OCI-M2 (cell line): ENCODE results near the gene PDE1C.

Source experiments
- DNase-seq: peaks from one replicate; lab custom pipeline; 2025; ENCODE audit not compliant: unreplicated experiment; lab: John Stamatoyannopoulos, UW

PDE1C gene

DNA sequence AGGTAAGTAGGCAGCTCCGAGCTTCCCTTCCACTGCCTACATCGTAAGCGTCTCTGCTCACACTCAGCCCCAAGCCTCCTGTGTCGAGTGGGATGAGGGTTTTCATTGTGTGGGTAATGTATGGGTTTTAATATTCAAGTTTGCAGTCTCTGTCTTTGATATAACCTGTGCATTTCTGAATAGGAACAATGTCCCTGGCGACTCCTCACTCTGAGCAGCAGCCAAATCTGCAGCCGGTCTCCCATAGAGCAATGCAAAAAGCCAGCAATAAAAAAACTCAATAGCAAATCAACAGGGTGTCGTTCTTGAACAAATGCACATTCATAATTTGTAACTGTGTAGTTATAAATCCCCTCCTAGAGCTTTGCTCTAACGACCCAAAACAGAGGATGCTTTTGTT lies 349.8 kb downstream of the PDE1C start:
- no peak for DNase-seq

DNA sequence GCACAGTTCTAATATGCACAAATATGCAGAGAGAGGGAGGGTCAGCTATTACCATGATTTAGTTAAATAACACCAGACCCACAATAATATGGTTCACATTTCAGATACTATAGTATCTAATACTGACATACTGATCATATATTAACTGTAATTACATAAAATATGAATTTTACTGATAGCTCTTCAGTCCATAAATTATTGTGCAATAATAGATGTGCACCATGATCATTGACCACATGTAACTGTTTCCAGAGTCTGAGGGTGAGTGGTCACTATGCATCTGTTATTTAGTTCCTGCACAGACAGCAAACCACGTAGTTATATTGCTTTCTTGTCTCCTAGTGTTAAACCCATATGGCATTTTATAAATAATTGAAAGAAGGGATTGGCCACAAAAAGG lies 353.9 kb downstream of the PDE1C start:
- no peak for DNase-seq

DNA sequence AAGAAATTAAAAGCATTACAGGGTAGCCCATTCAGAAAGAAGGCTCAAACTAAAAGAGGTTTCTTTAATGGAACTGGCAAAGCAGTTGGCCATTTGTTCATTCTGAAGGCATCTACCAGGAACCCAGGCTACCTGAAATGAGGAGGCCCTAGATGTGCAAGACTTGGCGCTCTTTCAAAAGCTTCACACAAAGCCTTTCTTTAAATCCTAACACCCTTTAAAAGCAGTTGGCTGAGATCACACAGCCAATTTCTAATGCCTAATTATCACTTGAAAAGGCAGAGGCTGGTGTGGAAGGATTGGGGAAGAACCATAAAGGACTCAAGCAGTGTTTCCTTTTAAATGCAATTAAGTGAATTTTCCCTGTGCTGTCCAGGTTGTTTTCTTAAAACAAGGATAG lies 360.0 kb downstream of the PDE1C start:
- DNase-seq, result no peak

DNA sequence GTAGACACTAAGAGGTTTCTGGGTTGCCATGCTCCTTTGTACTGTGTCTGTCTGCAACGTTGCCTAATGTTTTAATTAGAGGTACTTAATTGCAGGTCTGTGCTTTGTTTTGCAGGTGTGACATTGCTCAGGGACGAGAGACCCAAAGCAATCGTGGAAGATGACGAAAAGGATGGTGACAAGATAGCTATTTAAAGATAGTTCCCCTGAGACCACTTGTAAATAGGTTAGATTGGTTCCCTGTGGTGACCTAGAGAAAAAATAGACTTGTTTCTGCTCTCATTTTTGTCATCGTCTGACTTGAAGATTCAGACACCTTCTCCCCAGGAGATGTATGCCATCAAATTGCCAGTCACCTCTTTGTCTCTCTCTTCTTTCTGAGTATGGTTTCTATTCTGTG lies 363.1 kb downstream of the PDE1C start:
- no peak for DNase-seq

DNA sequence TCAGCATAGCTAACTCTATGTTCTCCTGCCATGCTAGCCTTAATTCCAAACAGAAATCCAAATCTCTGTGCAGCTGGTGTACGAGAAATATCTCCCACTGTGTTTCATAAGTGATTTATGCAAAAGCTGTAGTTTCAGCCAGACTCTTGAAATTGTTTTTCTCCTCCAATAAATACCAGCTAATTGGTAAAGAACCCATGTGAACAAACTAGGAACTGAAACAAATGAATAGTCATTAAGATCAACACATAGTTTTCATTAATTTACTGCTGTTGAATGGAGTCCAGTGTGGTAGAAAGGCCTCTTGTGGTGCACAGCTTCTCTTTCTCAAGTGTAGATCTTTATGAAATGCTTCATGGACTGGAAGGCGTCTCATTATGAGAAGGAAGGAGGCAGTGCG lies 364.8 kb downstream of the PDE1C start:
- DNase-seq, result no peak

DNA sequence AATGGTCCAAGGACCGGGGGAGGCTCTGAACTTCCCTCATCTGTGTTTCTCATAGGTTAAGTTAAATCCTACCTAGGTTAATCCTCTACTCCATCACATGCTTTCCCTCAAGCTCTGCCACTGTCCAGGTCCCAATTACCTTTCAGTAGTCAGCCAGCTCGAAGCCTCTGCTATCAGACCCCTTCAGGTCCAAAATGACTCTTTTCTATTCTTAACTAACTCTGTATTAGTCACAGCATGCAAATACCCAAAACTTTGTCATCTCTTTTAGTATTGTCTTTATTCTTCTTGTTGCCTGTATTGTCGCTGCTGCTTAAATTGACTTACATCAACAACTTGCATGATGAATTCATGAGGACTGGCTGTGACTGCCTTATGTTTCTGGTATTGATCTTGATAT lies 367.9 kb downstream of the PDE1C start:
- DNase-seq, result no peak
